HG03025 (cell line): ENCODE data around the gene DCP1A.

Source experiments
- ATAC-seq: cut with Tn5 transposase; IDR thresholded peaks from one replicate; pipeline ENCODE4 v1.9.1; 2021; ENCODE audit warnings: mild to moderate bottlenecking, moderate library complexity; ENCODE audit not compliant: unreplicated experiment, low FRiP score

DCP1A gene

DNA sequence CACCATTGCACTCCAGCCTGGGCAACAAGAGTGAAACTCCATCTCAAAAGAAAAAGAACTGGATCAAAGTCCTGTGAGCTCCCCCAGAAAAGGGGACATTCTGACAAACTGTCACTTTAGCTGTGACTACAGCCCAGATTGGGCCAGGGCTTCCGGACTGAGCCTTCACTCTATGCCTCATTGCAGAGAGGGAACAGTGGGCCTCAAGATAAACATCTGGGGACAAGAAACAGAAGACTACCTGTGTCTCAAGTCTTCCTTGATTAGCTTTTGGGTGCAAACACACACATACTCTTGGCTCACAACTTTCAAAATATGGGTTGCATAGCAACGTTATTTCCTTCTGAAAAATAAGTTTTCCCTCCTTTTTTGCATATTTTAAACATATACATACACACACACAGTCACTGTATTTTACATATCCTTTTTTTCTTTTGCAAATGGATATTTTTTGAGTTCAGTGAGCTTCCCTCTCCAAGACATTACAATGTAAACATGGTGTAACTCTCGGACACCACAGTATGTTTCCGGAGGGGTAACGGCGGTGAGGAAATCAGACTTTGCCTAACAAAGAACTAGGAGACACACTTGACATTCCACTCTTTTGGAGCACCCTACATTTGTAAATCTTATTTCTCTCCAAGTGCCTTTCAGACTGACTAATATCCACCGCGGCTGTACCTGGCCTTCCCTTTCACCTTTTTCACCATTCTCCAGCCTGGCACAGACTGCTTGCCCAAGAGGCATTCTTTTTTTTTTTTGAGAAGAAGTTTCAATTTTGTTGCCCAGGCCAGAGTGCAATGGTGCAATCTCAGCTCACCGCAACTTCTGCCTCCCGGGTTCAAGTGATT, 95.0 kb downstream of the DCP1A start:
- ATAC-seq: no peak

DNA sequence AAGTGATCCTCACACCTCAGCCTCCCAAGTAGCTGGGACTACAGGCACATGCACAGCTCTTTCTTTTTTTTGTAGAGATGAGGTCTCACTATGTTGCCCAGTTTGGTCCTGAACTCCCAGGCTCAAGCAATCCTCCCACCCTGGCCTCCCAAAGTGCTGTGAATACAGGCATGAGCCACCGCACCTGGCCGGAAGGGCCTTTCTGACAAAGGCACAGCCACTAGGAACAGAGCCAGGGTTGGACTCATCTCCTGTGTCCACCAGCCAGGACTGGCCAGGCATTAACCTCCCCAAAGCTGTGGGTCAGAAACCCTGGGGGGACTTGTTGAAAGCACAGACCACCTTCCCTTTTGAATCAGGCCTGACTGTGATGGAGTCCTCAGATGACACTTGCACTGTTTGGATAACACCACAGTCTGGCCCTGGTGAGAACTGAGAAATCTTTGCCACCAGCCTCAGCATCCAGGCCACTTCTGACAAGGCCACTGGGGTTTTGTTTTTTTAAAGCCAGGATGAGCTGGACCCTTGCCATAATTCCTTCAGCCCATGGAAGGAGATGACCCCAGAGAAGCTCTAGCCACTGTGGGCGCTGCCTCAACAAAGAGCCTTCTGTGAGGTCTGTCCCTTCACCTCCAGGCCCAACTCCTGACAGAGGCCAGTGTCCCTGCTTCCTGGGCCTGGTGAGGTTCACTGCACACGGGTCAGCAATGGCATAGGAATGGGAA, 96.3 kb downstream of the DCP1A start:
- ATAC-seq: no peak

DNA sequence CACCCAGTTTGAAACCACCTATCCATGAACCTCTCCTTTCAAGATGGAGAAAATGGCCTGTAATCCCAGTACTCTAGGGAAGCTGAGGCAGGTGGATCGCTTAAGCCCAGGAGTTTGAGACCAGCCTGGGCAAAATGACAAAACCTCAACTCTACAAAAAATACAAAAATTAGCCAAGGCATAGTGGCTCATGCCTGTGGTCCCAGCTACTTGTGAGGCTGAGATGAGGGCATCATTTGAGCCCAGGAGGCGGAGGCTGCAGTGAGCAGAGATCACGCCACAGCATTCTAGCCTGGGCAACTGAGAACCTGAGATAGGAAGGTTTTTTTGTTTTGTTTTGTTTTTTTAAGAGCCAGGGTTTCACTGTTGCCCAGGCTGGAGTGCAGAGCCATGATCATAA, 96.9 kb downstream of the DCP1A start:
- ATAC-seq: no peak

DNA sequence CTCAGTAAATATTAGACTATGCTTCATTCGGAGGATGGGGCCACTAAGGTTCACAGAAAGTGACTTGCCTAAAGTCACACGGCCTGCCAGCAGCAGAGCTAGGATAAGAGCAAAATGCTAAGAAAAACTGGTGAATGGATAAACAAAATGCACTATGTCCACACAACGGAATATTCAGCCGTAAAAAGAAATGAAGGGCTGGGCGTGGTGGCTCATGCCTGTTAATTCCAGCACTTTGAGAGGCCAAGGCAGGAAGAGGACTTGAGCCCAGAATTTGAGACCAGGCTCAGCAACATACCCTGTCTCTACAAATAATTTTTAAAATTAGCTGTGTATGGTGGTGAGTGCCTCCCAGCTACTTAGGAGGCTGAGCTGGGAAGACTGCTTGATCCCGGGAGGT, 99.2 kb downstream of the DCP1A start:
- no peak for ATAC-seq

DNA sequence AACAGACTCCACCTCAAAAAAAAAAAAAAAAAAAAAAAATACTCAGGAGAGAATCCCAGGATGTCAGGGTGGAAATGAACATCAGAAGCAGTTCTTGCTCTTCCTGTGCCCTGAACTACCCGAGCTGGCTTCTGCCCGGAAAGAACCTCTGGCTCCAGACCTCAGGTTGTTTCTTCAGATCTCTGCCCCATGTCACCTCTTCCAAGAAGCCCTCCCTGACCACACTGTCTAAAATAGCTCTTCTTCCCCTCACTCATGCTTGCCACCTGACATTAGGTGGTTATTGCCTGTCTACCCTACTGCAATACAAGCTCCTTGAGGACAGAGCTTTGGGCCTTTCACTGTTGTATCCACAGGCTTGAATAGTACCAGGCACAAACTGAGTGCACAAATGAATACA, 99.7 kb downstream of the DCP1A start:
- no peak for ATAC-seq

DNA sequence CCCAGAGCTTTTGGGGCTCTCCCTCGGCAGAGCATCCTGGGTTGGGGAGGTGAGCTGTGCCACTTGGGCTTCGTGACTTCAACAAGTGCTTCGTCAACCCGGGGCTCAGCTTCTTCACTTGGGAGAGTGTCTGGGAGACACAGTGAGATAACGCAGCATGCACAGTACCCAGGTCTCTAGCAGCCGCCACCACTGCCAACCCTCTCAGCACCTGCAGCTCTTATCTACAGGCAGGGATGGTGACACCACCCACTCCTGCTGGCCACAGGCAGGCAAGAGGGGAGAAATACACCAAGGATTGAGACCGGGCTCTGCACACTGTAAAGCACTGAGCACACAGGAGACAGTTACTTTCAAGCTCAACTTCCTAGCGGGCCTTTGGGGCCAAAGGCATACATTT, 103.1 kb downstream of the DCP1A start:
- ATAC-seq: no peak

DNA sequence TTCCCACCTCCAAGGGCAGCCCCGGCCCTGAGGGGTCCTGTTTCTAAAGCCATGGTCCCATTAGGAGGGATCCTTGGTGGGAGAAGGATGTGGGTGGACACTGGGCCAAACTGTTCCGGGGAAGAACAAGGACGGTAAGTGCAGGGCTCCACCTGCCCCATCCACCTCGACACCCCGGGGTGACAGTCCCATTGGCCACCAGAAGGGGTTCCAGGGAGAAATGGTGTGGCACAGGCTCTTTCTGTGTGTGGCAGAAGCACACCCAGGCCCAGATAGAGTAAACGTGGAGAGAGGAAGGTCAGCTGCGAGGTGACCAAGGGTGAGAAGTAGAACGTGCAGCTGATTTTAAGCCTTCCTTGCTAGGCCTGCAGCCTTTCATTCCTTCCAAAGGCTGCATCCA, 103.6 kb downstream of the DCP1A start:
- no peak for ATAC-seq

DNA sequence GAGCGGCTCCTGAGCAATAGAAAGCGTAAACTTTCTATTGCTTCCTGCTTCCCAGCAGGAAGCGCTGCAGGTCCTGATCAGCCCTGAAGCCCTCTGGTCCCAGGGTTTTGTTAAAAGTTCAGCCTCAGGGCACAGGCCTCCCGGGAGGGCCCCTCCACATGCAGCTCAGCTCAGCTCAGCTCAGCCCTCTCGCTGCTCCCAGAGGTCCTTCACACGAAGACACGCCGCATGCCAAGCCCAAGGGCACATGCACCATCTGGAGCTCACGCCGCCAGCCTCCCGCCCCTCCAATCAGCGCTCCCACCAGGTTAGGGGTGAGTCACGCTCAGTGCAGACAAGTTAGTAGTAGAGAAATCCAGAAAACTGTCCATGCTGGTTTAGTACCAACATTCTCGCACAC, 104.2 kb downstream of the DCP1A start:
- no peak for ATAC-seq

DNA sequence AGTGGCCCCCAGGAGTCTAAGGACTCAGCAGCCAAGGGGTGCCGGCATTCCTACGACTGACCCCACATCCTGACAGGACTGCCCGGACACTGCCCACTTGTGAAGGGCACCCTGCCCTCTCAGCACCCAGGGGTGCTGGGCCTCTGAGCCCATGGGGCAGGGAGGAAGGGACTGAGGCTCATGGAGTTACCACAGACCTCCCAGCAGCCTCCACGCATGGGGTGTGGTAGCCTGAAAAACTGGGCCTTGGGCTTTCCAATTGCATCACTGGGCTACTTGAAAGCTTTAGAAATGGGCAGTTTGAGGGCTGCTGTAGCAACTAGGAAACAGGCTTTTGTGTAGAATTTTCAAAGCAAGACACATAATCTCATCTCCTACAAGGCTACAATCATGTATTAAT, 104.7 kb downstream of the DCP1A start:
- no peak for ATAC-seq

DNA sequence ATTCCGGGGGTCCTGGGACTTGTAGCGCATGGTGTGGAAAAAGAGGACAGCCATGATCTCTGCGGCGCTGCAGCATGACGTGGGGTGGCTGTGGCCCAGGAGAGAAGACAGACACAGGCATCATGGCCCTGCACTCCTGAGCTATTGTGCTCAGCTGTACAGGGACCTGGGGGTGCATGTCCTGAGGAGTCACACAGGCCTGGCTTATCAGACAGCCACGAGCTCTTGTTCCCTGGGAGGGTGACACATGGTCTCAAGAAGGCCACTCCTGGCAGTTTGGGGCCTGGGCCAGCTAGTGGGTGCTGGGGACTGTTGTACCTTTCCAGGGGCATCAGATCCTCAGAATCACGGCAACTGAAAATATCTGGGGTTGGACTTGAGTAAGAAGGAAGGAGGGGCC, 105.2 kb downstream of the DCP1A start:
- ATAC-seq: no peak

DNA sequence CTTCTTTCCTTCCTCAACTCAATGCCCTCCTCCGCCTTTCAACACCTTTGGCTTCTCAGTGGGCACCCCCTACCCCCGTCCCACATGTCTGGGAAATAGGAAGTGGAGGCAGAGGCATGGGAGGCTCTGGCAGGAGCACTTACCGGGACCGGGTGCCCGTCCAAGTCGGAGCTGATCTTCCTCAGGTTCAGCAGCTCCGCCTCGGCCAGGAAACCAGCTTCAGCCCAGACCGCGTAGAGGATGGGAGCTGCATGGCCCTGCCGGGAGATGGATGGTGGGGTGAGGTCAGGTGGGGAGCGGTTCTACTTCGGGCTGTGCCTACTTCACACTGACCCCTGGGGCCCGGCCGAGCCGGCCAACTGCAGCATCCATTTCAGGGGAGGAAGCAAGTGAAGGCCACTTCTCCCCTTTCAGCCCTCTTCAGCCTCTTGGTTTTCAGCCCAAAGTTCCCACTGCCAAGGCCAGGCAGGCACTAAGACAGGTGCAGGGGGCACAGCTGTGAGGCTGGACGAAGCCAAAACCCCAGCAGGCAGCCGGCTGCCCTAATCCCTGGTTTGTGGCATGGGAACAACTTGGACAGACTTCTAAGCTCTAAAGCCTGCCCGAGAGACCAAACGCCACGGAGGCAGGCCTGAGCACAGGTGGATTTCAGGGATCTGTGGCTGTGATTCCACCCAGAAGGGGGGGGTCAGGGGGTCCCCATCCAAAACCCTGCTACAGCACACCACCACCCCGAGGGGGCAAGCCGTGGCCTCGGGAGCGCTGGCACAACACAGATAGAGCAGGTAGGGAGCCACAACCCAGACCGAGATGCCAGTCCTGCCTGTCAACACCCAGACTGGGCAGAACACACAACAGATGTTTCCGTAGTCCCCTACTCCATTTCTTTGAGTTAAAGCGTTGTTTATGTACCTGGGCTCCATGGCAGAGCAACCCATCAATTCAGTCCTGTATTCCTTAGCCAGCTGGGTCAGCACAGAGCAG, 106.1 kb downstream of the DCP1A start:
- no peak for ATAC-seq

DNA sequence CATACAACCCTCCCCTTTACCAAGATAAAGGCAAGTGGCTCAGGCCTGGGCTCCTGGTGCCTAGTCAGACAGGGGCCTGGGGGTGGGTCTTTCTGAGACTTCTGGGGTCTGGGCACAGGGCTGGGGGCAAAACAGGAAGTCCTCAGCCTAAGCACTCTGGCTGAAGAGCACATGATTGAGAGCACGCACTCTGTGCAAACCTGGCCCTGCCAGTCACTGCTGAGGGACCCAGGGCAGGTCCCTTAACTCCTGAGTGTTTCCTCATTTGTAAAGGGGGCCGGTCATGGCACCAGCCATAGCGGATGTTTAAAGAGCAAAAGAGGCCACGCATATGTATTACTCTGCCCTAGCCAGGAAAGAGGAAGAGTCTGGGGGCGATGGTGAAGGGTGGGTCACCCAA, 107.5 kb downstream of the DCP1A start:
- ATAC-seq: no peak

DNA sequence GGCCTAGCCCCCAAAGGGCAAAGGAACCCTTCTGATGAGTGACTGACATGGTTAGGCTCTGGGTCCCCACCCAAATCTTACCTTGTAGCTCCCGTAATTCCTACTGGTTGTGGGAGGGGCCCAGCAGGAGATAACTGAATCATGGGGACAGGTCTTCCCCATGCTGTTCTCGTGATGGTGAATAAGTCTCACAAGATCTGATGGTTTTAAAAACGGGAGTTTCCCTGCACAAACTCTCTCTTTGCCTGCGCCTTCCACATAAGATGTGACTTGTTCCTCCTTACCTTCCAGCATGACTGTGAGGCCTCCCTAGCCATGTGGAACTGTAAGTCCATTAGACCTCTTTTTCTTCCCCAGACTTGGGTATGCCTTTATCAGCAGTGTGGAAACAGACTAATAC, 108.5 kb downstream of the DCP1A start:
- ATAC-seq: no peak

DNA sequence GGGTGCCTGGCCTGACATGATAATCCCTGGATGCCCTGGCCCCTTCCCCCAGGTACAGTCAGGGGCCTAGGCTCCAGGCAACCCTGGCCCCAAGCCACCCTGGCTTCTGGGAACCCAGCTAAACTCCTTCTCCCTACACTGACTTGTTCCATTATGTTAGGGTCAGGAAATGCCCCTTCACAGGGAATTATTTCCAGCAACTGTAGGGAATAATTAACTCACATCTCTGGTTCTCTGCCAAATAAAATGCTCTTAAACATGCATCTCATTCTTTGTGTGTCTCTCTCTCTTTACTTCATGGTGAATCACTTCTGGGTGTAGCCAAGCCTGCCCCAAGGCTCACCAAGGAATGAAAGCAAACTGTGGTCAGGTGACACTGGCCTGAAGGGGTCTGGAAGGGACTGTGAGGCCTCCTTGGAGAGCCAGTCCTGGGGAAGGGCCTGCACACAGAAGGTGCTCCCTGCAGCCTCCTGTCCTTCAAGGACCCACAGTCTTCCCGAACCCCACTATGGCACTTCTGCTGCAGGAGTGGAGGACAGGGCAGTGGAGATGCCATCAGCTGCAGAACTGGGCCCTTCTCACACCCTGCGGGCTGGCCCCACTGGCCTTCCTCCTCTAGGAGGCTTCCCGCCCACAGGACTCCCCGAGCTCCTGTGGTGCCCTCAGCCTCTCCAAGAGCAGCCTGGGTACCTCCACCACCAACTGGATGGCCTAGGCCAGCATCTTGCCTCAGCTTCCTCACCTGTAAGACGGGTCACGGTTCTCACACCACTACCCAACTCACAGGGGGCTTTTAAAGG, 109.1 kb downstream of the DCP1A start:
- no peak for ATAC-seq

DNA sequence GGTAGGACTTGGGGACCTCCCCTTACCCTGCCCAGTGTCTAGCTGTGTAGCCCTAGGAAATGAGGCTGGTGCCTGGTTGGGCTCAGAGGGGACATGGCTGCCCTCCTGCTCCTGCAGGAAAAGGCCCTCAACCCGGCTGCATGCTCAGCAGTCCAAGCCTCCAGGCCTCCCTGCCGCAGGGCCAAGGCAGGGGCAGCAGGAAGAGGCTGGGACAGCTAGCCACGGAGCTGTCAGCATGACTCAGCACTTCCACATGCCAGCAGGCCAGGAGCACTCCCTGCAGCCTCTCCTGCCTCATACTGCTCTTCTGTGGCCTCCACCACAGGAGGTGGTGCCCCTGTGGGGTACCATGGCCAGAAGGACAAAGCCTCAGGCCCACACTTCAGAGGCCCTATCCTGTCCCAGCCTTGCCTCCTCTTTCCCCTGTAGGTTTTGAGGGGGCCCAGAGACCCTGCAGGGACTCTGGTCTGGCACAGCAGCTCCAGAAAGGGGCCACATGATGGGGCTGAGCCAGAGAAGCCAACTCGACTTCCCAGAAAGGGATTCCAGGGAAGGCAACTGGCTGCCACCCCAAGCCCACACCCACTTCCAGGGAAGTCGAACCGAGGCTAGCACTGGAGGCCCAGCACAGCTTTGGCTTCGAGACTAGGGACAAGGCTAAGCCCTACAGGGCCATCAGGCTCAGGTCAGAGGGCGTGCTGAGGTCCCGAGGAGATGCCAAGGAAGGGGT, 111.1 kb downstream of the DCP1A start:
- ATAC-seq: no peak

DNA sequence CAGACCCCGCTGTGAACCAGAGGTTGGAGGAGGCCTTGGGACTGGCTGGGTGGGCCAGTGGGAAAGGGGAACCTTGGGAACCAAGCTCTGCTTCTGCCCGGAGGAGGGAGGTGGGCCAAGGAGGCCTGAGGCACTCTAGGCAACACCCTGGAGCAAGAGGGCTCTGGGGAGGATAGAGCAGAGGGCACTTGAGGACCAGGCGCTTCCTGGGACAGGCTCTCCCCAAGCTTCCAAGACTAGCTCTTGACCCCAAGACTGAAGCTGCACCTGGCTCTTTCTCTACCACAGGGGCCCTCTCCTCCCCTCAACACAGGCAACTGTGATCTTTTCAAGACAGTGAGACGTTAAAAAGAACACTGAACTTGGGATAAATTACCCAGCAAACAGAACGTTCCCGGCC, 111.8 kb downstream of the DCP1A start:
- no peak for ATAC-seq

DNA sequence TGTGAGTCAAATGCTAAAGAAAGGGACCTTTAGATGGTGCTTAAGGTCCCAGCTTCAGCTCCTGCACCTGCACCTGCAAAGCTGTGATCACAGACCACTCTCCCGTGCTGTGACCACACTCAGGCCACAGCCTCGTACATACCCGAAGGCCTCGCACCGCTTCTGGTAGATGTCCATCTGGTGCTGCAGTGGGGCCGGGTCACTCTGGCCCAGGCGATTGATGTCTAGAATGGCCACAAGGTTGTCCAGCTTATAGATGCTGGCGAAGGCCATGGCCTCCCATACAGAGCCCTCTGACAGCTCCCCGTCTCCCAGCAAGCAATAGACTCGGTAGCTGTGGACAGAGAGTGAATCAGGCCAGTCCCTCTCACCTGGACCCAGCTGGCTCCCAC, 112.5 kb downstream of the DCP1A start:
- ATAC-seq: no peak

DNA sequence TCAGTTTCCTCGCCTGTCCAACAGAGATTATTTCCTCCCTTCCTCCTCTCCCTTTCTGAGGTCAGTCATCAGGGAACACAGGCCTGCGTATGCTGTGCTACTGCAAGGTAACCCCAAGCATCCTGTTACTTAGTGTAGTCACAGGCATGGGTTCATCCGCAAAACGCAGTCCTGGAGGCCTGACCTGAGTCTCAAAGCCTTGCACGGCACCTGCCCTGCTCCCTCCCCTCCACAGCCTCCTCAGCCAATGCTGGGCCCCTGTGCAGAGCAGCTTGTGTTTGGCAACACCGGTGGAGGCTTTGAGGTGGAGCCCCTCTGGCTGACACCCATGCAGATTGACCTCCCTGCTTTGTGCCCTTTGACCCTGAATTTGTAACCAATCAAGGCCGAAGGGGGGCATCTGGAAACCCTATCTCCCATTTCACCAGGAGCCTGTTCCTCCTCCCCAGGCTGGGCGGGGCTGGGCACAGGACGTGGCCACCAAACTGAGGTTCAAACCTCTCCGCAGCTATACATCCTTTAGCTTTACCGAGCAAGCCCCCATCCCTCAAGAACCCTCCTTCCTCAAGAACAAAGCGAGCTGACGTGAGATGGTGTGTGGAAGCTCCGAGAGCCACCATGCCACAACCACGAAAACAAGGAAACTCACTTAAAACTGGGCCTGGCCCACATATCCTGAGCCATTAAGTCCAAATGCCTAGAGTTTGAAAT, 113.1 kb downstream of the DCP1A start:
- no peak for ATAC-seq
